ENCODE measurements around the gene DIP2A. TPM values are rescaled to one million over a fixed set of nuclear protein-coding genes. Genes with fewer than 3 reads are reported as not detected.

The DIP2A gene
- total RNA-seq, 2 donors from 2014 or later: 51.0 to 52.2 TPM

- H3K27me3 ChIP-seq (ENCODE audit: control insufficient read depth, insufficient read depth, low read length, poor library complexity, severe bottlenecking): no peaks in the 10 kb centered on the region
- no peak overlapping the region for H3K27ac Mint-ChIP-seq
- H3K27ac ChIP-seq (ENCODE audit: low read depth, low read length): no peak overlapping the region
- WGBS, 2 experiments (ENCODE audit: insufficient coverage in 1 of 2, insufficient read length in 1 of 2): 95 to 96% methylated on average over 3 to 5 of the region's 5 CpGs
- peaks cover 60% of the 10 kb centered on the region for H3K36me3 Mint-ChIP-seq (ENCODE audit: low read depth)
- H3K4me3 ChIP-seq (ENCODE audit: low read length): no peak overlapping the region
- H3K4me1 ChIP-seq (ENCODE audit: control insufficient read depth, insufficient read depth, low read length): no peaks in the 10 kb centered on the region
- H3K36me3 ChIP-seq (ENCODE audit: control insufficient read depth, insufficient read depth, low read length): peaks cover 11% of the 10 kb centered on the region
- peaks cover 21% of the 10 kb centered on the region for H3K9me3 ChIP-seq (ENCODE audit: control insufficient read depth, low read length)
- no peak for TF ChIP-seq CTCF (conservative IDR thresholded peaks at IDR 0.05)
- H3K9ac ChIP-seq (ENCODE audit: extremely low read depth, low read length, poor library complexity, severe bottlenecking): no peak overlapping the region
- peaks cover 32% of the 10 kb centered on the region for H3K9me3 Mint-ChIP-seq
- H3K4me1 Mint-ChIP-seq: peaks cover 1% of the 10 kb centered on the region
- no peak overlapping the region for H3K4me3 Mint-ChIP-seq
- DNase-seq: no peak
- no peaks in the 10 kb centered on the region for H3K27me3 Mint-ChIP-seq (ENCODE audit: insufficient read depth)
Observed at GRCh38 chr21:46452710-46453109, 6.0 kb upstream of the DIP2A start.

DNA sequence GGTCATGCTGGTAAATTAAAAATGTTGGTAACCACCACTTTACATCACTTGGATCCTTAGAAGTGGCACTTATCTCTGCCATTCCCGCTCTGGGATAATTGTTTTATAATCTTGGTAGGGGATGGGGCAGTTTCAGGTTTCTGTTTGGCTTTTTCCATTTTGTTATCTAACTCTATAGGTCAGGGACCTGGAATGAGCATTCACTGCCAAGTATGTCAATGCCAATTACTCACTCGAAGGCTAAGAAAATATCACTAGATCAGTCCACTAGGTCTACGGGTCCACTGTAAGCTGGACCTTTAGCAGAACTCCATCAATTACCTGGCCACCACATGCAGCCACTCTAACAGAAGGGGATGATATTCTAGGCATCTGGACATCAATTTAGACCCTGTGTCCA lies 4.5 kb upstream of the DIP2A start:
- no peak overlapping the region for H3K27ac Mint-ChIP-seq
- DNase-seq: no peak
- peaks cover 48% of the 10 kb centered on the region for H3K36me3 Mint-ChIP-seq (ENCODE audit: low read depth)
- Histone ChIP-seq H3K4me1 (ENCODE audit: control insufficient read depth, insufficient read depth, low read length) (no peaks in the 10 kb centered on the region), H3K9me3 (ENCODE audit: control insufficient read depth, low read length) (peaks cover 9% of the 10 kb centered on the region), H3K36me3 (ENCODE audit: control insufficient read depth, insufficient read depth, low read length) (peaks cover 10% of the 10 kb centered on the region), H3K27ac (ENCODE audit: low read depth, low read length) (no peak overlapping the region), H3K4me3 (ENCODE audit: low read length) (no peak overlapping the region), H3K27me3 (ENCODE audit: control insufficient read depth, insufficient read depth, low read length, poor library complexity, severe bottlenecking) (no peaks in the 10 kb centered on the region), H3K9ac (ENCODE audit: extremely low read depth, low read length, poor library complexity, severe bottlenecking) (no peak overlapping the region)
- no peaks in the 10 kb centered on the region for H3K27me3 Mint-ChIP-seq (ENCODE audit: insufficient read depth)
- TF ChIP-seq CTCF (conservative IDR thresholded peaks at IDR 0.05): no peak
- WGBS, 2 experiments (ENCODE audit: insufficient coverage in 1 of 2, insufficient read length in 1 of 2): 50 to 63% methylated on average over 2 to 3 of the region's 3 CpGs
- H3K4me3 Mint-ChIP-seq: no peak overlapping the region
- H3K4me1 Mint-ChIP-seq: peaks cover 3% of the 10 kb centered on the region
- peaks cover 18% of the 10 kb centered on the region for H3K9me3 Mint-ChIP-seq

DNA sequence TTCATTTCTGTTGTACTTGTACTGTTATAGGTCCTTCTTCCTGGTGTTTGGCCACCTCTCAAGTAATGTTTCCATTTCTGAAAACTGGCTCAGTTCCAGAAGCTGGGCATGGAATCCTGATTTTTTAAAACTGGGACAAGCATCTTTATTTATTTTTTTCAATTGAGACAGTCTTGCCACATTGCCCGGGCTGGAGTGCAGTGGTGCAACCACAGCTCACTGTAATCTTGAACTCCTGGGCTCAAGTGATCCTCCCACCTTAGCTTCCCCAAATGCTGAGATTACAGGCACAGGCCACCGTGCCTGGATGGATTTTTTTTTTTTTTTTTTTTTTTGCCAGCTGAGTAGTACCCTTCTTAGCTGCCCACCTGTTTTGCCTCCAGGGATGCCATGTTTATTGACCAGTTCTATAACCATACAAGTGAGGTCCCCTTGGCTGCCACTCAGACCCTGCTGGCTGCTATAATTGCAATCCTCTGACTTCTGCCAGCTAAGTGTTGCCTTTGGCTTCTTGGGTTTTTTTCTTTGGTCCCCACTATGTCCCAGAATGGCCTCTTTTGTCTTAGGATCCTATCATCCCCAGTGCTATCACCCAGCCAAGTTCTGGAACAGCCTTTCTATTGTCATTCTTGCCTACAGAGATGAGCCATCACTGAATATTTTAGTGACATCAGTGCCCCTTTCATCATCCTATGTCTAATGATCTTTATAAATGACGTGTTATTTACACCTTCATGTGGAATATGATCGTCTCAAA lies 3.9 kb upstream of the DIP2A start:
- WGBS, 2 experiments (ENCODE audit: insufficient coverage in 1 of 2, insufficient read length in 1 of 2): 93 to 96% methylated on average over 4 of the region's 4 CpGs
- H3K27me3 Mint-ChIP-seq (ENCODE audit: insufficient read depth): no peaks in the 10 kb centered on the region

More for the DNA sequence above, 3.9 kb upstream of the DIP2A start:
- Histone ChIP-seq H3K9ac (ENCODE audit: extremely low read depth, low read length, poor library complexity, severe bottlenecking) (no peak overlapping the region), H3K4me1 (ENCODE audit: control insufficient read depth, insufficient read depth, low read length) (no peaks in the 10 kb centered on the region), H3K4me3 (ENCODE audit: low read length) (no peak overlapping the region), H3K9me3 (ENCODE audit: control insufficient read depth, low read length) (peaks cover 3% of the 10 kb centered on the region), H3K36me3 (ENCODE audit: control insufficient read depth, insufficient read depth, low read length) (peaks cover 10% of the 10 kb centered on the region), H3K27ac (ENCODE audit: low read depth, low read length) (no peak overlapping the region), H3K27me3 (ENCODE audit: control insufficient read depth, insufficient read depth, low read length, poor library complexity, severe bottlenecking) (no peaks in the 10 kb centered on the region)
- peaks cover 3% of the 10 kb centered on the region for H3K4me1 Mint-ChIP-seq
- no peak overlapping the region for H3K4me3 Mint-ChIP-seq
- H3K27ac Mint-ChIP-seq: no peak overlapping the region
- no peak for DNase-seq
- H3K9me3 Mint-ChIP-seq: peaks cover 11% of the 10 kb centered on the region
- TF ChIP-seq CTCF (conservative IDR thresholded peaks at IDR 0.05): no peak
- H3K36me3 Mint-ChIP-seq (ENCODE audit: low read depth): peaks cover 43% of the 10 kb centered on the region

All from endodermal cell (in vitro differentiated cells).